GM18861 (cell line): ENCODE data around the gene HOXB7.
A peak's percentile ranks its signal among the peaks of the same experiment; 100 is the strongest.

Experiments
- ATAC-seq: cut with Tn5 transposase; IDR thresholded peaks from one replicate; pipeline ENCODE4 v1.9.1; 2021; ENCODE audit not compliant: unreplicated experiment

HOXB7 gene

DNA sequence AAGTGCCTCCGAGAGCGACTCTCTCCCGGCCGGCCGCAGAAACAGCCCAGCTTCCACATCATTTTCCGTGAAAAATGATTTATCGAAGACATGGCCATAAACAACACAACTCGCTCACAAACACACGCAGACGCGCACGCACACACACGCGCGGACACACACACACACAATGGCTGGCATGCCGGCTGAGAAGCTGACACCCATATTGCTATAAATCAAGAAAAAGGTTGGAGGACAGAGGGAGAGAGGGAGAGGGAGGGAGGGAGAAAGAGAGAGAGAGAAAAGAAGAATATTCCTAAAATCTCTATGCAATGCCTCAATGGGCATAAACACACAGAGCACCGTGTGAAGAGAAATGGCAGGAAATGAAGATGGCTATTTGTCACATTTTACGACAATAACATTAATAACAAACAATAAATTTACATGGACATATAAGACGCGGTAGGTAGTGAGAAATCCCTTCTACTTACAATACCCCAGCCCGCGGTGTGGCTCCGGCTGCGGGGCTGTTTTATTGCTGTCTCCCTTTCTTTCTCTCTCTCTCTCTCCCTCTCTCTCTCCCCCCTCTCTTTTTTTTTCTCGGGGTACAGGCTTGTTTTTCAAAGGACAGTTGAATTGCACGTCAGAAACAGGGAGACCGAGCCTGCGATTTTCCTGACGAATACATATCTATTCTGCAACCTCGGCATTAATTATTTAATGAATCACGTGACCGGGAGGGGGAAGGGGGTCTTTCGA lies 42.1 kb downstream of the HOXB7 start:
- no peak for ATAC-seq

- ATAC-seq = no peak
Observed at GRCh38 chr17:48567646-48568354, 43.0 kb downstream of the HOXB7 start.

GRCh38 chr17:48567209-48567608 lies 43.6 kb downstream of the HOXB7 start:
- ATAC-seq = no peak

DNA sequence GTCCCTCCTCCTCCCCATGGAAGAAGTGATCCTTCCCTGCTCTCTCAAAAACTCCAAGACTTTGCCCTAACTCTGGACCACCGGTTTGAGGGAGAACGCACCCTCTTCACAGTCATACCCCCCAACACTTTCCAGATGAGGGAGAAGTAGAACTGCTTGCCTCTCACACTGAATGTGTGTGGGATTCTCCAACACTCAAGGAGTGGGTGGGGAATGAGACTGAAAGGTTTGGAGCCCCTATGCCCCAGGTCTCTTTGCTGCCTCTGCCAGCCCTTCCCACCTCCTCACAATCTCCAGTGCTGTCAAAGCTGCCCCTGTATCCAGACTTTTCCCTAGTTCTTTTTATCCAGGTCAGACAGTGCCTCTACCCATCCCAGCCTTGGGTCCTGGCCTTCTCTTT lies 44.1 kb downstream of the HOXB7 start:
- ATAC-seq = no peak

DNA sequence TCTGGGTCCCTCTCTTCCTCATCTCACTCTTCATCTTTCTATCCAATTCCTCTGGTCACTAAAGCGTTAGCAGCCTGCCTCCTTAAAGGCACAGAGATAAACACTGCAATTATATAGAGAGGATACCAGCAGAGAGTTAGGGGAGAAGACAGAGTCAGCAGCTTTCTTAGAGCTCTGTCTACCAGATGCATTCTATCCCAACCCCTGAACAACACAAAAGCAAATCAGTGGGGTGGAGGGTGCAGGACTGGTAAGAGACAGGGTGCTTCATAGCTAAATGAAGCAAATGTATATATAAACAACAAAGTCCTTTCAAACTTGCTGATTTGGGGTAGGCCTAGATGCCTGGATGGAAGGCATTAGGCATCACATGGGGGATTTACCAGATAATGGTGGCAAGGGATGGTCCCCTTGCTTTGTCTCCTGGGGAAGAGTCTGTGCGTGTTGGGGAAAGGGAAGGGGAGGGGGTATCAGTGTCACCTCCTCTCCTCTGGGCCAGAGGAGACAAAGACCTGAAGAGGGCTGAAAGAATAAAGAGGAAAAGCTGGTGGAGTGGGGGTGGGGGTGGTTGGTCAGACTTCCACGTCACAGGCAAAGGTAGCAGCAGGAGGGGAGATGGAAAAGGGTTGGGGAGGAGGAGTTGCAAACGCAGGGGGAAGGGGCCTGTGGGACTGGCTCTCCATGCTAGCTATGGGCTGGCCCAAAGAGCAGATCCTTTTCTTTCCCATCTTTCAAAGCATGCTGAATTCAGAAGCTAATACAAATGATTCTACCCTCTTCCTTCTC lies 44.7 kb downstream of the HOXB7 start:
- ATAC-seq = no peak

GRCh38 chr17:48565022-48565554 lies 45.7 kb downstream of the HOXB7 start:
- no peak for ATAC-seq

GRCh38 chr17:48564188-48565021 lies 46.4 kb downstream of the HOXB7 start:
- ATAC-seq = no peak

GRCh38 chr17:48563867-48564187 lies 47.0 kb downstream of the HOXB7 start:
- ATAC-seq = no peak

DNA sequence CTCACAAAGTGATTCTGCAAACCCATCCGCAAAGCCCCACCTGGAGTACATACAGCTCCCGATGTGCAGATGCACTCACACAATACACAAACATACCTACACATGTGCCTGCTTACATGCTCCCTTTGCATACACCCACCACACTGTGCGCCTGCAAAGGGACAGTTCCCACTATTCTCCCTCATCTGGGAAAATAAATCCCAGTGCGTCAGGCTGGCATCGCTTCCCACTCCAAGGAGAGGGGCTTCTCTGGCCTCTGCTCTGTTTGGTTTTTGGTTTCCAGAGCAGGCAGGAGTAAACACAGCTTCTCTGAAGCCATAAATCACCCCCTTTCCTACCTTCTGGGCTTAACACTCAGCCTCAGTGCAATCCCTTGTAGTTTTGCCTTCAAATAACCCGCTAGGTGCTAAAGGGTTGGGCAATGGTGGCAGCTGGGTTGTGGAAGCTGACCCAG lies 47.4 kb downstream of the HOXB7 start:
- no peak for ATAC-seq

DNA sequence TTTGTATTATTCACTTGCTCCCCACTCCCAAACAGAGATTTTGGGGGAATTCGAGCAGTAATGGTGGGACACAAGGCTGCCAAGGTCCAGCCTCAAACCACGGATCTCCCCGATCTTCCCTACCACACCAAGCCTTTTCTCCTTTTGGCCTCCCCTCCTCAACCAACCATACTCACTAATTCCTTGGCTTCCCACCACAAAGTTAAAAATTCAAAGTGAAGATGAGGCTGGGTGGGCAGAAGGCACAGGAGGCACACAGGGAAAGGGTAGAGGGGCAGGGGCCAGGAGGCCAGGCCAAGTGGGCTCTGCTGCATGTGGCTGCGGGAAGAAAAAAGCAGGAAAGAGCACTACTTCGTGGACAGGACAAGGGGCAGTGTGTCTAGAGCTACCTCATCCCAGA lies 47.9 kb downstream of the HOXB7 start:
- no peak for ATAC-seq

- ATAC-seq = peak; percentile 73
Observed at GRCh38 chr17:48561884-48562810, 48.7 kb downstream of the HOXB7 start.

GRCh38 chr17:48559840-48560817 lies 50.7 kb downstream of the HOXB7 start:
- no peak for ATAC-seq

- no peak for ATAC-seq
Observed at GRCh38 chr17:48559122-48559839, 51.5 kb downstream of the HOXB7 start.

DNA sequence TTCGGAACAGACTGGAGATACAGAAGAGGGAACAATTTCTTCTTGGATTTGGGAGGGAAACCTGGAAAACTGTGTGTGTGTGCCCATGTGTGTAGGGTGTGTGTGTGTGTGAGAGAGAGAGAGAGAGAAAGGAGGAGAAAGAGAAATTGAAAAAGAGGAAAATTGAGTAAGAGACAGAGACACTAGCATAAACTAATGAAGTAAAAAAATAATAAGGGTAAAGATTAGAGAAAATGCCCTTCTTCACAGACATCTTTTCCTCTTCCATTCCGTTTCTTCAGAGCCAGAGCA lies 52.0 kb downstream of the HOXB7 start:
- ATAC-seq = no peak

DNA sequence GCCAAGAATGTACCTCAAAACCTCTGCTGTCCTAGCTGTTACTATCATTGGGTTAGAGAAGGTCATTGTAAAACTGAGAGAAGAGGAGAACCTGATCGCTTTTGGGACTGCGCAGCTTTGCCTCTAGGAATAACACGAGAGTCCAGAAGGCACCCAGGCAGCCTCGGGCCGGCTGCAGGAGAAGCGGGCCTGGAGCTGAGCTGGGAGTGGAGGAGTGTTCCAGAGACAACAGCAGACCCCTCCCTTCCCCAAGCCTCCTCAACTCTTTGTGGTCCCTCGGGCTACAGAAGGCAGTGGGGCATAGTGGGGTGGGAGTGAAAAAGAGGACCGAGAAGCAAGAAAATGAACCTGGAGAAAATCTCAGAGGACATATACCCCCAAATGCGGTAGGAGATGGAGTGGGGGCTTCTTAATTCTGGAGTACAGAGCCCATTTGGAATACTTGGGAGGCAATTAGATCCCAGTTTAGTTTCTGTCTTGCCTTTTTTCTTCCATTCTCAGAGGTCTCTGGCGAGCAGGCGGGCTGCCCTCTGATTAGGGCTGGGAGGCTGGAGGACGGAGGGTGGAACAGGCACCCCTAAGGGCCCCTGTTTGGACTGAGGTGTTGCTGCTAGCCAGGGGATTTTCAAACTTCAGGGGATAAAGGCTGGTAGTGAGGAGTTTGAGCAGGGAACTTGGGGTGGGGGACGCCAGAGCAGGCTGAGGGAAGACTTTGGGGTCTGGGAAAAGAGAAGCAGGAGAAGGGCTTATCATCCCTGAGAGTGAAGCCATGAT lies 52.6 kb downstream of the HOXB7 start:
- no peak for ATAC-seq
